Activated CD4-positive, alpha-beta memory T cell treated with anti-CD3 and anti-CD28 coated beads, Interleukin-2, amount 10 ng/mL, durations not matched to agents 7 days and 5 days (primary cell): Measurements from ENCODE around the gene STX8. TPM values are rescaled to one million over a fixed set of nuclear protein-coding genes. Genes with fewer than 3 reads are reported as not detected.

ENCODE experiments used
- CTCF ChIA-PET: fragments of 350-600 bp; sonication (Branson Sonifier 250); formaldehyde crosslinking; loops from one replicate; lab custom pipeline; 2021; ENCODE audit warnings: antibody characterized with exemption, inconsistent platforms; lab: Charles Lee
- POLR2A ChIA-PET: fragments of 350-600 bp; sonication (Branson Sonifier 250); formaldehyde crosslinking; loops from one replicate; lab custom pipeline; 2021; ENCODE audit warnings: antibody characterized with exemption; lab: Charles Lee
- DNase-seq: peaks from one replicate; pipeline ENCODE4 v3.0.0-alpha.2; 2020
- H3K27ac Mint-ChIP-seq: one replicate; pipeline ENCODE4 v1.8.0; 2021; ENCODE audit warnings: mild to moderate bottlenecking, mixed read lengths
- H3K27me3 Mint-ChIP-seq: one replicate; pipeline ENCODE4 v1.8.0; 2021; ENCODE audit warnings: mixed read lengths
- H3K36me3 Mint-ChIP-seq: one replicate; pipeline ENCODE4 v1.8.0; 2021; ENCODE audit warnings: low read depth, mixed read lengths
- H3K4me1 Mint-ChIP-seq: one replicate; pipeline ENCODE4 v1.8.0; 2021; ENCODE audit warnings: mixed read lengths
- H3K4me3 Mint-ChIP-seq: one replicate; pipeline ENCODE4 v1.8.0; 2021; ENCODE audit warnings: mild to moderate bottlenecking, mixed read lengths
- H3K9me3 Mint-ChIP-seq: one replicate; pipeline ENCODE4 v1.8.0; 2021; ENCODE audit warnings: mixed read lengths
- total RNA-seq, 2 experiments: library from RNA; stranded (reverse); gene quantifications; one replicate each; pipeline ENCODE4 v1.2.3, GENCODE V29; 2021

The STX8 gene
- total RNA-seq, 2 experiments from 2014 or later: 76.6 to 76.7 TPM

DNA sequence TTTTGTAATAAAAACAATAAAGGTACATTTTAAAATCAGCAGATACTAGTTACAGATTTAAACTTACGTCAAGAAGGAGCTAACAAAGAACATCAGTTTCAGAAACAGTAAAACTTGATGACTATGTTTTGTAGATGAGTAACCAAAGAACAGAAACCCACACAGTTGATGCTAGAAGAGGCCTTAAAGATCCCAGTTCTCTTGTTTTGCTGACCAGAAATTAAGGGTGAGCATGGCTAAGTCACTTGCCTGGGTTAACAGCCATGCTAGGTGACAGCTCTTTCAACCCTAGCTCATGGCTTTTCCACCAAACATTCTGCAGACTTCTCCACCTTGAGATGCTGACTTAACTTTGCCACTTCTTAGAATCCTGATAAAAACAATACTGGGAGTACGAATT lies 26.4 kb downstream of the STX8 start:
- DNase-seq: no peak
- Mint-ChIP-seq H3K36me3 (peaks cover 2% of the 10 kb centered on the region), H3K27ac (no peak overlapping the region), H3K4me1 (peaks cover 5% of the 10 kb centered on the region), H3K27me3 (no peaks in the 10 kb centered on the region), H3K4me3 (no peak overlapping the region), H3K9me3 (no peaks in the 10 kb centered on the region)
- ChIA-PET POLR2A (no interaction called here), CTCF (interaction anchor here (0.9 to 1.1 kb wide), 2 partner anchors 22 to 26 kb away, joined by 3 to 4 read pairs; partner anchors contain the start of gene STX8)

DNA sequence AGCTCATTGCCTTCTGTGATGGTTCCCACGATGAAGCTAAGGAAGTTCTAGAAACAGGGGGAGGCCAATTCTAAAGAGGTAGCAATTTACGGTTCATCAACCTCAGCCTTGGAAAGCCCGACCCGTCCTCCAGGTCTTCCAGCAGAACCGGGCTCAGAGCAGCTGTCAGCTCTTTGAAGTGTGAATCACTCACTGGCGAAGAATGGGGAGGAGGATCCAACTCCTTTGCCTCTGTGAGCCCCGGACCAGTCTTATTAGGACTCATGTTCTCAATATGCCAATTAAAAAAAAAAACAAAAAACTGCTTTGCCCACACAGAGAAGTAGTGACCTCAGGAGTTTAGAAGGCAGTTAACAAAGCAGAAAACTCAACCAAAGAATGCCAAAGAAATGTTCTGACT lies 31.4 kb downstream of the STX8 start:
- no peak for DNase-seq
- POLR2A ChIA-PET: no interaction called here
- Mint-ChIP-seq H3K4me3 (no peak overlapping the region), H3K4me1 (peaks cover 1% of the 10 kb centered on the region), H3K27me3 (no peaks in the 10 kb centered on the region), H3K36me3 (peaks cover 11% of the 10 kb centered on the region), H3K9me3 (no peaks in the 10 kb centered on the region), H3K27ac (no peak overlapping the region)
- CTCF ChIA-PET: no interaction called here

DNA sequence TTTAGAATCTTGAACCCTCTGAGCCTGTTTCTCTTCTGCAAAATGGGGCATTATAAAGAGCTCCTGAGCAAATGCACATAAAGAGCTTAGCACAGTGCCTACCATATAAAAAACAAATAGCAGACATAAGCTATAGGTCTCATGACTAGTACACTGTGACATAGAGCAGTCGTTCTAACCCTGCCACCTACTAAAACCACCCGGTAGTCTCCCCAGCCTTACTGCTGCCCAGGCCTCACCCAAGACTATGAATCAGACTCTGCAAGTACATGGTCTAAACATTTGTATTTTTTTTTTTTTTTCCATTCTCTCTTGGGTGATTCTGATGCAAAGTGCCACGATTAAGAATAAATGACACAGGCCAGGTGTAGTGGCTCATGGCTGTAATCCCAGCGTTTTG lies 33.9 kb downstream of the STX8 start:
- ChIA-PET CTCF (interaction anchor here (0.9 kb wide), 1 partner anchor 13 kb away, joined by 3 read pairs; no protein-coding TSS in a partner anchor), POLR2A (interaction anchor here (0.6 kb wide), 1 partner anchor 35 kb away, joined by 3 read pairs; the partner anchor contains the start of gene CFAP52)
- Mint-ChIP-seq H3K27me3 (no peaks in the 10 kb centered on the region), H3K4me1 (no peaks in the 10 kb centered on the region), H3K36me3 (peaks cover 11% of the 10 kb centered on the region), H3K9me3 (no peaks in the 10 kb centered on the region), H3K27ac (no peak overlapping the region), H3K4me3 (no peak overlapping the region)
- DNase-seq: no peak

DNA sequence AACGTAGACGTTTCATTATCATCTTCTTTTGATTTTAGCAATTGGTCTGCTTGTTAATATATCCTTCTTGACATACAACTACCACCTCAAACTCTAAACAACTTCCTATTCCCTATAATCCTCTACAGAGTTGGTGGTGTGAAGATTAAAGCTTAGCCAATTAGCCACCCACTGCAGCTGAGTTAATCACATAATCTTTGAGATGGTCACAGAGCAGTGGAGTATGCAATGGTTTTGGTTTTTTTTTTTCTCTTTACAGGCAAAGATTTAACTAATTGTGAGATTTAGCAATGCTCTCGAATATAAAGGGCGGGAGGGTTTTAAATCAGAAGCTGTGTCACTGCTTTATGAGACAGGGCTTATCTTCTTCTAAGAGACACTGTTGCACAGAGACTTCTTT lies 37.0 kb downstream of the STX8 start:
- ChIA-PET CTCF (interaction anchor here (0.6 kb wide), 1 partner anchor 531 kb away, joined by 3 read pairs; no protein-coding TSS in a partner anchor), POLR2A (no interaction called here)
- H3K4me3 Mint-ChIP-seq: no peak overlapping the region

DNA sequence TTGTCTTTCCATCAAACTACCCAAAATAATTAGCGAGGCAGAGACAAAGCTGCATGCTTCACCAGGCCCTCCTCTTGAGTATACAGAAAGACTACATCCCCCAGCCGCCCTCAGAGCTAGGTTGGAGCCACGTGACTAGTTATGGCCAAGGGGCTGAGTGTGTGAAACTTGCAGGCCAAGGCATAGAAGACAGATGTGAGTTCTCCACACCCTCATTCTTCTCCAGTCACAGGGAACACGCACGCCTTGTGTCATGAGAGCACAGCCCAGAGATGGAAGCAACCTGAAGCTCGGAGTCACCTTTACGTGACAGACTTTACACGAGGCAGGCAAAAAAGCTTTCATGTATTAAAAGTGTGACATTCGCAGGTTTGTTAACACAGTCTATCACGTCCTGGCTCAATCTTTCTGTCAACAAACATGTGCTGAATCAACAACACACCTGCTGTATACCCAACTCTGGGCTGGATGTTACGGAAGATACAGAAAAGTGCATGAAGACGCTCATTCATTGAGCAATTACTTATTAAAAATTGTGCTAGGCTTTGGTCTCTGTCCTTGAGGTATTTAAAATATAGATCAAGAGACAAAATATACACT lies 38.3 kb downstream of the STX8 start:
- Mint-ChIP-seq H3K27ac (no peak overlapping the region), H3K27me3 (no peaks in the 10 kb centered on the region), H3K36me3 (peaks cover 9% of the 10 kb centered on the region), H3K4me1 (no peaks in the 10 kb centered on the region), H3K4me3 (no peak overlapping the region), H3K9me3 (no peaks in the 10 kb centered on the region)
- DNase-seq: no peak
- POLR2A ChIA-PET: no interaction called here
- CTCF ChIA-PET: no interaction called here

More for the DNA sequence above, 37.0 kb downstream of the STX8 start:
- H3K4me1 Mint-ChIP-seq: no peaks in the 10 kb centered on the region
- no peaks in the 10 kb centered on the region for H3K9me3 Mint-ChIP-seq
- H3K36me3 Mint-ChIP-seq: peaks cover 11% of the 10 kb centered on the region
- no peaks in the 10 kb centered on the region for H3K27me3 Mint-ChIP-seq
- DNase-seq: no peak
- H3K27ac Mint-ChIP-seq: no peak overlapping the region

DNA sequence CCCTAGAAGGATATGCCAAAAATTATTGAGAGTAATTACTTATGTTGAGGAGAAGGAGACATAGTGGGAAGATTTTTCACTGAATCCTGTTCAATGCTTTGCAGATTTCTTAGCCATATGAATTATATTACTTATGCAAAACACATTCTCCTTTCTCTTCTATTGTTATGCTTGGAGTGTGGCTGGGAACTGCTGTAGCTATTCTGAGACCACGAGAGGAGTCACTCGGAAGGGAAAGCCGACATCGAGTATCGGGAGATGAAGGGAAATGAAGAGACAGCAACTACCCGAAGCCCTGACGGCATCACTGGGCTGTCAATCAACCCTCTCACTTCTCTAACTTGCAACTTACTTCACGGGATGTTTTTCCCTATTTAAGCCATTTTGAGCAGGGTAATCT lies 39.6 kb downstream of the STX8 start:
- ChIA-PET POLR2A (no interaction called here), CTCF (no interaction called here)
- DNase-seq: no peak
- H3K4me3 Mint-ChIP-seq: no peak overlapping the region
- peaks cover 6% of the 10 kb centered on the region for H3K36me3 Mint-ChIP-seq
- H3K9me3 Mint-ChIP-seq: no peaks in the 10 kb centered on the region
- no peaks in the 10 kb centered on the region for H3K27me3 Mint-ChIP-seq
- H3K27ac Mint-ChIP-seq: no peak overlapping the region
- no peaks in the 10 kb centered on the region for H3K4me1 Mint-ChIP-seq

DNA sequence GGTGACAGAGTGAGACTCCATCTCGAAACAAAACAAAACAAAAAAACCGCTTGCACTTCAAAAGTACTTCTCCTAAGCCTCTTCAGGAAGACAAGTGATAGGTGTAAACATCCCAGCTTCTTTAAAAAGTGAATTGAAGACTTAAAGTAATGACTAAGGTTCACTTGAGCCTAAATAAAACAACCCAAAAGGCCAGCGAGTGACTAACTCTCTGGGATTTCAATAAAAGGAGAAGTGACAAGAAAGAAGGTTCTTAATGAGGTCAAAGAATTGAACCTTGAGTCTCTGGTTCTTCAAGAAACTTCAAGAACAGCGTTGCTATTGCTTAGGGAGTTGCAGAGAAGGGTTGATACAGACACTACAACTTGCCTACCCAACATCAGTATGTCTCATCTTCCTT lies 42.2 kb downstream of the STX8 start:
- Mint-ChIP-seq H3K27ac (no peak overlapping the region), H3K27me3 (no peaks in the 10 kb centered on the region), H3K4me3 (no peak overlapping the region), H3K36me3 (no peaks in the 10 kb centered on the region), H3K4me1 (peaks cover 3% of the 10 kb centered on the region), H3K9me3 (no peaks in the 10 kb centered on the region)
- POLR2A ChIA-PET: no interaction called here
- CTCF ChIA-PET: no interaction called here
- no peak for DNase-seq

DNA sequence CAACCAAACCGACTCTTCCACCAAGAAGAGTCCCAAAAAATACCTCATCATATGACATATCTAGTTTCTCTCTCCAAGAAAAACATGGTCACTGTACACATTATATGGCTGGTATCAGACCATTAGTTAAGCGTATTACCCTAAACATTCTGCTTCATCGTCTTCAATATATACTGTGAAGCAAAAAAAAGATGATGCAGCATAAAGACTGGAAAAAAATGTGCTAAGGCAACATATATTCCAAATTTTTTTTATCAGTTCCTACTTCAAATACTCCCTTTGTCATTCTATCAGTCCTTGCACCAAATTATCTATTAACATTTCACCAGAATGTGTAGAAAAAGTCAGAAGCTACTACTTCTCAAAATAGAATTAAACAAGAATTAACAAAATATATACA lies 42.9 kb downstream of the STX8 start:
- DNase-seq: no peak
- ChIA-PET POLR2A (no interaction called here), CTCF (no interaction called here)
- Mint-ChIP-seq H3K27me3 (no peaks in the 10 kb centered on the region), H3K4me1 (peaks cover 3% of the 10 kb centered on the region), H3K27ac (no peak overlapping the region), H3K9me3 (no peaks in the 10 kb centered on the region), H3K36me3 (no peaks in the 10 kb centered on the region), H3K4me3 (no peak overlapping the region)

DNA sequence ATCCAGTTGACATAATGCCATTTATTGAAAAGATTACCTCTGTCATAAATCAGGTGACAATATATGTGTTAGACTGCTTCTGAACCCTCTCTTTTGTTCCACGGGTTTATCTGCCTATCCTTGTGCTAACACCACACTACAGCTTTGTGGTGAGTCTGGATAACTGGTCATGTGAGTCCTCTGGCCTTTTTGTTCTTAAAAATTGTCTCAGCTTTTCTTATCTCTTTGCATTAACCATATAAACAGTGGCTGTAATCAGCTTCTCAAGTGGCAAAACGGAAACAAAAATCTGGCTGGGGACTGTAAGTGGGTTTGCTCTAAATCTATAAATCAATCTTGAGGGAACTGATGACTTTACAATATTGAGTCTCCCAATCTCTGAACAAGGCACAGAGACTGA lies 44.6 kb downstream of the STX8 start:
- Mint-ChIP-seq H3K4me1 (peaks cover 3% of the 10 kb centered on the region), H3K27ac (no peak overlapping the region), H3K9me3 (no peaks in the 10 kb centered on the region), H3K4me3 (no peak overlapping the region), H3K27me3 (no peaks in the 10 kb centered on the region), H3K36me3 (no peaks in the 10 kb centered on the region)
- POLR2A ChIA-PET: no interaction called here
- no peak for DNase-seq
- CTCF ChIA-PET: no interaction called here

DNA sequence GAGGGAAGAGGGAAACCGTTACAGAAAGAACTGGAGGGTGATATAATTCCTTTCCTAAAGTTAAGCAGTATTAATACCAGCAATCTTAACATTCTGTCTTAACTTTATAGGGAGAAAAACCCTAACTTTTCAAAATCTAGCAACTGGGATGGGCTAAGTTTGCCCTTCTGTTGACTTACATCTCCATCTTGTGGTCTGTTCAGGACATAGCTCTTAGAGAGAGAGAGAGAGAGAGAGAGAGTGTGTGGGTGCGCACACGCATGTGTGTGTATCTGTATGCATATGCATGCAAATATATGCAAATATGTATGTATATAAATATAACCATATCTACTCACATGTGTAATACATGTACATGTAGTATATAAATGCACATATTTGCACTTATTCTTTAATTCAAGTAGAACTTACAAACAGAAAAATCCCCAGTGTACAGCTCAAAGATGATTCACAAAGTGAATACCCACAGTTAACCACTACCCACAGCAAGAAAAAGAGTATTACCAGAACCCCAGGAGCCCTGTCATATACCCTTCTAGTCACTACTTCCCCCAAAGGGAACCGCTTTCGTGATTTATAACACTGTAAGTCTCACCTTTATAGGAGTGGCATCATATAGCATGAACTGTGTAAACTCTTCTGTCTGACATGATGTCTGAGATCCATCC lies 46.5 kb downstream of the STX8 start:
- ChIA-PET CTCF (interaction anchor here (0.8 to 1.0 kb wide), 2 partner anchors 203 to 534 kb away, joined by 3 read pairs; no protein-coding TSS in a partner anchor), POLR2A (no interaction called here)
- Mint-ChIP-seq H3K27me3 (no peaks in the 10 kb centered on the region), H3K36me3 (no peaks in the 10 kb centered on the region), H3K4me1 (peaks cover 3% of the 10 kb centered on the region), H3K4me3 (no peak overlapping the region), H3K27ac (no peak overlapping the region), H3K9me3 (no peaks in the 10 kb centered on the region)
- DNase-seq: no peak

DNA sequence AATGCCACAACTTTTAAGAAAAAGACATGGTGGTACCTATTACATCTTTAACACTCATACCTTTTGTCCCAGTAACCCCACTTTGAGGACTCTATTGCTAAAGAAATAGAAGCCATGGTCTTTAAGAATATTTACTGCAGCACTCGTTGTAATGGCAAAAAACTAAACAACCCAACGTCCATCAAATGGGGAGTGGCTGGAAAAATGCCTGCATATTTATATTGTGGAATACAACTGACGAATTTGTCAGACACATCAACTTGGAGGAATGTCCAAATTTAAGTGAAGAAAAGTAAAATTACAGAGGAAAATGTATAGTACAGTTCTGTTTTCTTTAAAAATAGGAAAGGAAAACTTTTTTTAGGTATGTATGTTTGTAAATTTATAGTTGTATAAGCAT lies 47.8 kb downstream of the STX8 start:
- Mint-ChIP-seq H3K9me3 (no peaks in the 10 kb centered on the region), H3K4me3 (no peak overlapping the region), H3K36me3 (no peaks in the 10 kb centered on the region), H3K27me3 (no peaks in the 10 kb centered on the region), H3K27ac (no peak overlapping the region), H3K4me1 (peaks cover 3% of the 10 kb centered on the region)
- CTCF ChIA-PET: no interaction called here
- no peak for DNase-seq
- POLR2A ChIA-PET: no interaction called here

DNA sequence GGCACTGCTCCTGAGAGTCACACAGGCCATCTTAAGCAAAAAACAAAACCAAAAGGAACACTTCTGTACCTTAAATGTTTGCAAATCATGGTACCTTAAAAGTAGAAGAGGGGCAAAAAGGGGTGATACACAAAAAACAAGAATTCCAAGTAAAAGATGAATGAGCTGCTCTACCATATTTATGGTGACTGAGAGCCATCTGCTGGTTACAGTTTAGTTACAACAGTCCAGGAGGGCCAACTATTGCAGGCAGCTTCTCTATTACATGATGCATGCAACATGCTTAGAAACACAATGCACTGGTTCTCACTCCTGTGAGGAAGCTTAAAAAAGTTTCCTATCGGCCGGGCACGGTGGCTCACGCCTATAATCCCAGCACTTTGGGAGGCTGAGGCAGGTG lies 53.5 kb downstream of the STX8 start:
- Mint-ChIP-seq H3K4me3 (no peak overlapping the region), H3K4me1 (peaks cover 13% of the 10 kb centered on the region), H3K9me3 (no peaks in the 10 kb centered on the region), H3K36me3 (no peaks in the 10 kb centered on the region), H3K27ac (no peak overlapping the region), H3K27me3 (no peaks in the 10 kb centered on the region)
- DNase-seq: no peak
- POLR2A ChIA-PET: no interaction called here
- CTCF ChIA-PET: interaction anchor here (0.7 to 2.1 kb wide), 8 partner anchors 24 to 244 kb away, joined by 3 to 8 read pairs (median 4); no protein-coding TSS in a partner anchor

DNA sequence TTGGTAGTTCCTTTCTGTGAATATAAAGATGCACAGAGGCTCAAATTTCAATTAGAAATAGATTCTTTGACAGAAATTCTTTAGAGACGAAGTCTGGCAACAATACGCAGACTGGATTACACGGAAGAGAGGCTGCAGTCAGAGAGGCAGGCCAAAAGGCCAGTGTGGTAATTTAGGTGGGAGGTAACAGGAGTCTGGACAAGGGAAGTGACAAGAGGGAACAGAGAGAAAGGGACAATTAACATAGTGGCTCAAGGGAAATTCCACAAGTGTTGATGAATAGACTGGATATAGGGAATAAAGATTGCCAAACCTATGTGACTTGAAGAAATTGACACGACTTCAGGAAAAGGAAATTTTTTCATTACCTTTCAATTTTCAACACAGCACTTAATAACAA lies 54.6 kb downstream of the STX8 start:
- H3K27ac Mint-ChIP-seq: no peak overlapping the region
- POLR2A ChIA-PET: no interaction called here
- DNase-seq: no peak
- H3K4me3 Mint-ChIP-seq: no peak overlapping the region
- H3K9me3 Mint-ChIP-seq: no peaks in the 10 kb centered on the region
- CTCF ChIA-PET: interaction anchor here (1.8 to 2.1 kb wide), 2 partner anchors 51 to 119 kb away, joined by 8 read pairs; no protein-coding TSS in a partner anchor
- H3K36me3 Mint-ChIP-seq: no peaks in the 10 kb centered on the region
- H3K4me1 Mint-ChIP-seq: peaks cover 15% of the 10 kb centered on the region
- H3K27me3 Mint-ChIP-seq: no peaks in the 10 kb centered on the region
